H1 (cell line): ENCODE data around the gene SCNN1B. TPM values are rescaled to one million over a fixed set of nuclear protein-coding genes. Genes with fewer than 3 reads are reported as not detected.

ENCODE experiments used
- CTCF ChIA-PET: fragments of 300-600 bp; sonication (Branson Sonifier 250); formaldehyde crosslinking; loops from one replicate; lab custom pipeline; 2021; ENCODE audit not compliant: partially characterized antibody; lab: Charles Lee
- POLR2A ChIA-PET: fragments of 300-600 bp; sonication (Branson Sonifier 250); formaldehyde crosslinking; loops from one replicate; lab custom pipeline; 2021; ENCODE audit warnings: inconsistent platforms; ENCODE audit not compliant: partially characterized antibody; lab: Charles Lee
- DNase-seq, 2 experiments: peaks; one replicate each; pipeline versions ENCODE4 v3.0.0 to v3.0.0-alpha.2; 2010 to 2022; ENCODE audit warnings: low spot score in 2 of 2, low read depth in 1 of 2, mixed read lengths in 1 of 2
- FAIRE-seq: peaks from 2 replicates; lab custom pipeline; 2011; peaks lifted over from hg19 to GRCh38; lab: Jason Lieb, UNC
- H2AFZ ChIP-seq: 2 replicates; pipeline ENCODE4 v1.8.1; 2012; ENCODE audit warnings: low read length, inconsistent platforms
- H2AK5ac ChIP-seq: 2 replicates; pipeline ENCODE4 v1.6.1; 2013; ENCODE audit warnings: low read depth, low read length
- H2BK120ac ChIP-seq: replicated peaks from 2 replicates; pipeline ENCODE3; 2013; ENCODE audit warnings: low read depth, low read length, inconsistent platforms
- H2BK12ac ChIP-seq: 2 replicates; pipeline ENCODE4 v1.6.1; 2013; ENCODE audit warnings: low read depth, low read length
- H2BK15ac ChIP-seq: 2 replicates; pipeline ENCODE4 v1.6.1; 2013; ENCODE audit warnings: low read length
- H2BK20ac ChIP-seq: 2 replicates; pipeline ENCODE4 v1.6.1; 2013; ENCODE audit warnings: low read length
- H2BK5ac ChIP-seq: 2 replicates; pipeline ENCODE4 v1.6.1; 2013; ENCODE audit warnings: low read depth, low read length
- H3K14ac ChIP-seq: 2 replicates; pipeline ENCODE4 v1.6.1; 2013; ENCODE audit warnings: inconsistent platforms; ENCODE audit not compliant: insufficient read length
- H3K18ac ChIP-seq: 2 replicates; pipeline ENCODE4 v1.6.1; 2013; ENCODE audit warnings: low read length; ENCODE audit errors: extremely low read depth
- H3K23ac ChIP-seq: 2 replicates; pipeline ENCODE4 v1.6.1; 2013; ENCODE audit warnings: inconsistent platforms; ENCODE audit not compliant: insufficient read length
- H3K23me2 ChIP-seq: 2 replicates; pipeline ENCODE4 v1.6.1; 2013; ENCODE audit warnings: low read depth, low read length
- H3K27ac ChIP-seq: 2 replicates; pipeline ENCODE4 v1.6.1; 2011; ENCODE audit warnings: low read depth, low read length, inconsistent platforms
- H3K27me3 ChIP-seq, 4 experiments: replicated peaks in 1 of 4; 1 replicate in 1 of 4; 2 replicates in 3 of 4; pipeline versions ENCODE4 v1.6.1 to v1.8.1; 2011 to 2013; ENCODE audit warnings: low read length in 3 of 4, mild to moderate bottlenecking in 3 of 4, inconsistent platforms in 2 of 4, mixed read lengths in 2 of 4, moderate library complexity in 1 of 4; ENCODE audit not compliant: control insufficient read depth in 3 of 4, insufficient read depth in 3 of 4; ENCODE audit errors: extremely low read depth in 1 of 4
- H3K36me3 ChIP-seq, 4 experiments: 2 replicates each; pipeline versions ENCODE4 v1.6.1 to v1.8.1; 2011 to 2013; ENCODE audit warnings: mild to moderate bottlenecking in 4 of 4, low read length in 3 of 4, moderate library complexity in 2 of 4, control low read depth in 1 of 4, inconsistent platforms in 1 of 4; ENCODE audit not compliant: insufficient read depth in 4 of 4, control insufficient read depth in 2 of 4
- H3K4ac ChIP-seq: replicated peaks from 2 replicates; pipeline ENCODE3; 2013; ENCODE audit warnings: low read length, low read depth, mixed read lengths, inconsistent platforms; ENCODE audit not compliant: insufficient read length
- H3K4me1 ChIP-seq, 4 experiments: replicated peaks in 1 of 4; 1 replicate in 1 of 4; 2 replicates in 3 of 4; pipeline versions ENCODE4 v1.6.1 to v1.8.1; 2011 to 2013; ENCODE audit warnings: low read length in 3 of 4, inconsistent platforms in 2 of 4, mixed read lengths in 1 of 4; ENCODE audit not compliant: insufficient read depth in 4 of 4, control insufficient read depth in 3 of 4
- H3K4me2 ChIP-seq, 2 experiments: 2 replicates each; pipeline versions ENCODE4 v1.6.1 to v1.8.1; 2011 to 2013; ENCODE audit warnings: low read depth in 2 of 2, low read length in 2 of 2, control low read depth in 1 of 2, inconsistent platforms in 1 of 2, mild to moderate bottlenecking in 1 of 2; ENCODE audit not compliant: insufficient read depth in 1 of 2
- H3K4me3 ChIP-seq, 4 experiments: fragments of 200-600, 300-600 bp in 1 of 4; sonication (generic), shearing (Covaris generic), sonication (Bioruptor Twin) in 1 of 4; 2 replicates each; pipeline versions ENCODE4 v1.5.1 to v1.8.1; 2011 to 2016; ENCODE audit warnings: low read length in 4 of 4, low read depth in 3 of 4, control low read depth in 2 of 4, inconsistent platforms in 2 of 4, mild to moderate bottlenecking in 2 of 4, mixed read lengths in 1 of 4, moderate library complexity in 1 of 4; ENCODE audit not compliant: insufficient read depth in 2 of 4; ENCODE audit errors: extremely low read depth in 1 of 4
- H3K56ac ChIP-seq: replicated peaks from 2 replicates; pipeline ENCODE3; 2013; ENCODE audit warnings: low read depth, mild to moderate bottlenecking, mixed read lengths, low read length, inconsistent platforms; ENCODE audit not compliant: insufficient read length
- H3K79me1 ChIP-seq: 2 replicates; pipeline ENCODE4 v1.6.1; 2013; ENCODE audit warnings: low read depth, low read length, control low read depth
- H3K79me2 ChIP-seq, 2 experiments: 2 replicates each; pipeline versions ENCODE4 v1.6.1 to v1.8.1; 2012 to 2013; ENCODE audit warnings: low read length in 2 of 2, mild to moderate bottlenecking in 2 of 2, inconsistent platforms in 1 of 2; ENCODE audit not compliant: insufficient read depth in 2 of 2, control insufficient read depth in 1 of 2
- H3K9ac ChIP-seq, 4 experiments: replicated peaks in 1 of 4; 1 replicate in 1 of 4; 2 replicates in 3 of 4; pipeline versions ENCODE4 v1.6.1 to v1.8.1; 2011 to 2013; ENCODE audit warnings: low read depth in 3 of 4, low read length in 3 of 4, control low read depth in 2 of 4, mild to moderate bottlenecking in 2 of 4, moderate library complexity in 2 of 4, inconsistent platforms in 1 of 4; ENCODE audit errors: extremely low read depth in 1 of 4
- H3K9me3 ChIP-seq, 2 experiments: 2 replicates each; pipeline versions ENCODE4 v1.6.1 to v1.8.1; 2012 to 2013; ENCODE audit warnings: mild to moderate bottlenecking in 2 of 2, moderate library complexity in 2 of 2, control low read depth in 1 of 2, inconsistent platforms in 1 of 2, low read depth in 1 of 2, low read length in 1 of 2, mixed read lengths in 1 of 2; ENCODE audit not compliant: insufficient read depth in 2 of 2
- H4K20me1 ChIP-seq, 2 experiments: replicated peaks in 1 of 2; 2 replicates each; pipeline versions ENCODE3 to v1.8.1; 2011 to 2013; ENCODE audit warnings: inconsistent platforms in 2 of 2, low read length in 2 of 2, mild to moderate bottlenecking in 1 of 2; ENCODE audit not compliant: insufficient read depth in 2 of 2, control insufficient read depth in 1 of 2
- H4K5ac ChIP-seq: 2 replicates; pipeline ENCODE4 v1.6.1; 2013; ENCODE audit warnings: low read length, low read depth, mixed read lengths, inconsistent platforms; ENCODE audit not compliant: insufficient read length
- H4K8ac ChIP-seq: 2 replicates; pipeline ENCODE4 v1.8.0; 2013; ENCODE audit warnings: mild to moderate bottlenecking, moderate library complexity, low read length, inconsistent platforms; ENCODE audit not compliant: insufficient read depth; ENCODE audit errors: extremely low read depth
- H4K91ac ChIP-seq: replicated peaks from 2 replicates; pipeline ENCODE3; 2013; ENCODE audit warnings: low read length, mixed read lengths, inconsistent platforms; ENCODE audit not compliant: insufficient read length
- ASH2L ChIP-seq: fragments of 200-600, 300-600 bp; sonication (generic); IDR thresholded peaks from one replicate; pipeline ENCODE4 v1.7.1; 2017; ENCODE audit warnings: low read length
- BCL11A ChIP-seq, 2 experiments: IDR thresholded peaks; one replicate each; pipeline ENCODE4 v1.6.1; 2011; ENCODE audit warnings: low read depth in 2 of 2, low read length in 2 of 2, mild to moderate bottlenecking in 2 of 2
- CEBPB ChIP-seq: IDR thresholded peaks from 2 replicates; pipeline ENCODE4 v1.6.1; 2012; ENCODE audit warnings: low read depth, low read length
- CHD2 ChIP-seq: IDR thresholded peaks from 2 replicates; pipeline ENCODE4 v1.6.1; 2012; ENCODE audit warnings: low read length, improper control_type of control experiment
- EP300 ChIP-seq, 2 experiments: IDR thresholded peaks; 1 replicate in 1 of 2; 2 replicates in 1 of 2; pipeline ENCODE4 v1.6.1; 2011 to 2012; ENCODE audit warnings: low read depth in 2 of 2, low read length in 2 of 2, mild to moderate bottlenecking in 2 of 2, borderline replicate concordance in 1 of 2, inconsistent platforms in 1 of 2, moderate library complexity in 1 of 2
- EZH2 ChIP-seq: fragments of 200-600 bp; sonication (generic); IDR thresholded peaks from 2 replicates; pipeline ENCODE4 v1.7.1; 2012; ENCODE audit warnings: low read depth, mild to moderate bottlenecking, moderate library complexity, low read length, inconsistent platforms; ENCODE audit not compliant: severe bottlenecking
- MAFK ChIP-seq: IDR thresholded peaks from 2 replicates; pipeline ENCODE4 v1.6.1; 2012; ENCODE audit warnings: low read depth, mild to moderate bottlenecking, improper control_type of control experiment, low read length
- NRF1 ChIP-seq: IDR thresholded peaks from 2 replicates; pipeline ENCODE4 v1.6.1; 2011; ENCODE audit warnings: mild to moderate bottlenecking, low read depth, low read length, improper control_type of control experiment
- RFX5 ChIP-seq: IDR thresholded peaks from 2 replicates; pipeline ENCODE4 v1.6.1; 2011; ENCODE audit warnings: low read depth, low read length, improper control_type of control experiment, borderline replicate concordance
- SIN3A ChIP-seq, 2 experiments: IDR thresholded peaks in 1 of 2; conservative IDR thresholded peaks in 1 of 2; 2 replicates each; pipeline ENCODE4 v1.6.1; 2011 to 2012; ENCODE audit warnings: low read length in 2 of 2, improper control_type of control experiment in 1 of 2, low read depth in 1 of 2, mild to moderate bottlenecking in 1 of 2
- SIX5 ChIP-seq: IDR thresholded peaks from 2 replicates; pipeline ENCODE4 v1.6.1; 2011; ENCODE audit warnings: mild to moderate bottlenecking, low read depth, low read length
- WGBS, 2 experiments: shearing (Covaris generic) in 1 of 2; methylation state at CpG; one replicate each; pipeline versions ENCODE4 v1.1.6 to v1.1.7; 2013 to 2015; ENCODE audit warnings: low lambda C conversion rate in 2 of 2, mixed read lengths in 2 of 2, inconsistent platforms in 1 of 2, low coverage in 1 of 2, missing lambda C conversion rate in 1 of 2; ENCODE audit not compliant: insufficient replicate concordance in 2 of 2, insufficient coverage in 1 of 2, insufficient read length in 1 of 2; ENCODE audit errors: extremely low coverage in 1 of 2, missing lambda C conversion rate in 1 of 2; 5-methylcytosine and 5-hydroxymethylcytosine counted together
- polyA plus RNA-seq, 7 experiments: library from polyadenylated mRNA; depleted of rRNA in 3 of 7; stranded (reverse) in 5 of 7; unstranded in 2 of 7; fragments of >200 nt in 5 of 7; fragments of 200-250 nt in 2 of 7; gene quantifications; 1 replicate in 5 of 7; 2 replicates in 1 of 7; 4 replicates in 1 of 7; pipeline versions ENCODE4 v1.2.1 to v1.2.3, GENCODE V29; 2011 to 2013; ENCODE audit warnings: missing spikeins in 2 of 7, mixed read lengths in 2 of 7
- total RNA-seq: library from RNA; stranded (reverse); fragmentation: NEBNext Ultra II Directional; extraction: Animal tissue kit (Norgen Biotek cat#: 25700); gene quantifications from 2 replicates; pipeline ENCODE4 v1.2.1, GENCODE V29; 2021

The SCNN1B gene
- total and polyA plus RNA-seq, 2 of the 8 experiments (the other 6 are each of a cell fraction or from before 2014, with no cell fraction given), result 0.20 to 0.95 TPM

GRCh38 chr16:23380501-23380951 lies 78.4 kb downstream of the SCNN1B start:
- DNase-seq (no peak), FAIRE-seq (no peak)
- H3K18ac ChIP-seq, result no peak overlapping the region
- H3K4me1 ChIP-seq, result peaks cover 0 to 4% (median 1%) of the 10 kb centered on the region in 4 experiments; a peak in 2 of 7 replicates
- H3K27ac ChIP-seq, result no peak overlapping the region
- no peak overlapping the region for H3K14ac ChIP-seq
- no peaks in the 10 kb centered on the region; the same call in 1 of the 2 replicates for H3K23me2 ChIP-seq
- H4K8ac ChIP-seq, result no peak overlapping the region; the same call in 1 of the 2 replicates
- POLR2A ChIA-PET, result no interaction called here
- H3K36me3 ChIP-seq, result no peaks in the 10 kb centered on the region
- no peak overlapping the region for H3K4me3 ChIP-seq
- no peak overlapping the region for H4K91ac ChIP-seq
- no peaks in the 10 kb centered on the region for H3K27me3 ChIP-seq
- H2AK5ac ChIP-seq, result no peak overlapping the region
- TF ChIP-seq NRF1, result no peak
- TF ChIP-seq EP300 (IDR thresholded peaks at IDR 0.05; ENCODE audit: borderline replicate concordance in 1 of 2, low read depth in 2 of 2, low read length in 2 of 2), result no peak
- no peak for TF ChIP-seq RFX5
- TF ChIP-seq BCL11A (IDR thresholded peaks at IDR 0.05; ENCODE audit: low read depth in 2 of 2, low read length in 2 of 2), result no peak
- no peak for TF ChIP-seq SIX5
- TF ChIP-seq SIN3A (conservative IDR thresholded peaks at IDR 0.05 in 1 of 2, IDR thresholded peaks at IDR 0.05 in 1 of 2; ENCODE audit: low read depth in 1 of 2, low read length in 2 of 2), result no peak
- TF ChIP-seq EZH2, result no peak
- no peak for TF ChIP-seq MAFK
- TF ChIP-seq ASH2L, result no peak
- TF ChIP-seq CEBPB, result no peak
- TF ChIP-seq CHD2, result no peak
- H4K20me1 ChIP-seq, result no peaks in the 10 kb centered on the region
- H3K23ac ChIP-seq, result no peak overlapping the region
- no peaks in the 10 kb centered on the region for H3K79me2 ChIP-seq
- no peak overlapping the region for H2BK15ac ChIP-seq
- H3K4ac ChIP-seq, result no peak overlapping the region
- 94% methylated on average over 20 of the region's 20 CpGs; no CpG with 5 or more reads in 1 of the 2 experiments for WGBS, 2 experiments
- no peak overlapping the region for H3K9ac ChIP-seq
- H3K4me2 ChIP-seq, result no peak overlapping the region
- no peak overlapping the region for H2BK5ac ChIP-seq
- no peak overlapping the region for H2BK12ac ChIP-seq
- H2BK20ac ChIP-seq, result no peak overlapping the region
- CTCF ChIA-PET, result interaction anchor here (0.9 to 7.4 kb wide), 7 partner anchors 10 to 54 kb away, joined by 3 to 44 read pairs (median 3); no protein-coding TSS in a partner anchor
- no peak overlapping the region for H3K56ac ChIP-seq
- H3K79me1 ChIP-seq, result no peaks in the 10 kb centered on the region
- H4K5ac ChIP-seq, result no peak overlapping the region
- H3K9me3 ChIP-seq, result no peaks in the 10 kb centered on the region
- H2BK120ac ChIP-seq, result no peak overlapping the region
- no peak overlapping the region for H2AFZ ChIP-seq
